Fibroblast of peridontal ligament (primary cell): ENCODE measurements around the gene SEMA6B.
A peak's percentile ranks its signal among the peaks of the same experiment; 100 is the strongest.
"Not testable (repeated sequence)": the region's sequence is repeated elsewhere in the genome, so short reads cannot be mapped to it uniquely, and the experiment has no call there.

Experiments used
- DNase-seq: peaks from one replicate; pipeline ENCODE4 v3.0.0-alpha.2; 2010; ENCODE audit errors: extremely low read depth

Gene SEMA6B

GRCh38 chr19:4571305-4571917 lies 11.9 kb upstream of the SEMA6B start:
- DNase-seq = no peak

DNA sequence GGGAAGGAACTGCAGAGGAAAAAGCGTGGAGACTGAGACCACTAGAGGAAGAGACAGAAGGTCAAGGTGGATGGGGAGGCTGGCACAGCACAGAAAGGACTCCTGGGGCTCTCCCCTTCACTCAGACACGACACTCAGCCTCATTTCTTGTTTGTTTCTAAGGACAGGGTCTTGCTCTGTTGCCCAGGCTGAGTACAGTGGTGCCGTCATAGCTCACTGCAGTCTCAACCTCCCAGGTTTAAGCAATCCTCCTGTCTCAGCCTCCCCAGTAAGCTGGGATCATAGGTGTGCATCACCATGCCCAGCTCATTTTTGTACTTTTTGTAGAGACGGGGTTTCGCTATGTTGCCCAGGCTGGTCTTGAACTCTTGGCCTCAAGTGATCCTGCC lies 11.4 kb upstream of the SEMA6B start:
- DNase-seq = no peak

DNA sequence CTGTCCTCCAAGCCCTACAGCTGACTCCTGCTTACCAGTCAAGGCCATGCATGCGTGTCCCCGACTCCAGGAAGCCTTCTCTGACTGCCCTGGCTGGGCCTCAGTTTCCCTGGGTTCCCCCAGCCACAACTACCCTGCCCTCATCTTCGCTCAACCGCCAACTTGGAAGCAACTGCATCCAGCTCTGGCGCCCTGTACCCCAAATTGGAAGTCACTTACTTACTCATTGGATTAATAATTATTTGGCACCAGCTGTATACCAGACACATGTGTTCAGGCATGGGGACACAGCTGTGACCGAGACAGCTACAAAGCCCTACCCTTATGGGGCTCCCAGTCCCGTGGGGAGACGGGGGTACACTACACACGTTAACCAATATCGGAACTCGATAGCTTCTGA lies 10.9 kb upstream of the SEMA6B start:
- no peak for DNase-seq

GRCh38 chr19:4568886-4569285 lies 9.4 kb upstream of the SEMA6B start:
- DNase-seq = no peak

DNA sequence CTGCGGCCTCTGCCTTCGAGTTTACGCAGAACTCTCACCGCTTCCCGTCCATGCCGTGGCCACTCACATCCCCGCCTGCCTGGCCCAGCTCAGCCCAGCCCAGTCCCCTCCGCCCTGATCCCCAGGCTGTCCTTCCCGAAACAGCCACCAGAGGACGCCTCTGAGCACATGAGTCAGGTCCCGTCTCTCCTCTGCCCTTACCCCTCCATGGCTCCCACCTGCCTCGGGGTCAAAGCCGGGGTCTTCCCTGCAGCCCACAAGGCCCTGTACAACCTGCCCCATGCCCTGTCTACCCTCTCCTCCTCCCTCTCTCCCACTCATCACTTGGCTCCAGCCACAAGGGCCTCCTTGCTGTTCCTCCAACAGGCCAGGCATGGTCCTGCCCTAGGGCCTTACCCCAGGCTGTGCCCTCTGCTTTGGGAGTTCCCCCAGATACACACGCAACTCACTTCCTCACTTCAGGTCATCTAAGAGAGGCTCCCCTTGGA lies 8.1 kb upstream of the SEMA6B start:
- no peak for DNase-seq

DNA sequence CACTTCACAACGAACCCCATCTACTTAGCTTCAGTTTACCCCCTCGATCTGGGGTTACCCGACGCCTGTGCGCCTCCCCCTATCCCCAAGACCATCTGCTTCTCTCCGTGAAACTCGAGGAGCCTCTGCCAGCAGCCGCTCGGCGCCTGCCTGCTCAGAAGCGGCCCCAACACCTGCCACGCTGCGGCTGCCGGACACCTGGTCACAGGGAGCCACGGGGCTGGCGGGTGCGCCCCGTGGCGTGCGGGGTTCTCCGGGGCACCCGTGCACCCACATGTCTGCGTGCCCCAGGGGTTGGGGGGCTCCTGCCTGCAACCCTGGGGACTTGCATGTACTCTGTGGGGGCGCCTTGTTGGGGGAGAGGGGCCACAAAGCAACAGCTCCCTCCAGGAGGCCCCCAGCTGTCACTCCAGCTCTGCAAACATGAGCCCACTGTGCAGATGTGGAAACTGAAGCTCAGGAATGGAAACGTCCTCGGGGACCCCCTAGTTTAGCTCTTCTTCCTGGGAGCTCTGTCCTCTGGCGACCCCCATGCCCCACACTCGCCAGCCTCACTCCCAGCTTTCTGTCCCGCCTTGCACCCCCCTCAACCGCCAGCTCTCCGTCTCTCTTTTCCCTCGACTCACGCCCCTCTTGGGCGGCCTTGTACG lies 7.0 kb upstream of the SEMA6B start:
- no peak for DNase-seq

GRCh38 chr19:4563562-4563961 lies 4.1 kb upstream of the SEMA6B start:
- not testable (repeated sequence) for DNase-seq

DNA sequence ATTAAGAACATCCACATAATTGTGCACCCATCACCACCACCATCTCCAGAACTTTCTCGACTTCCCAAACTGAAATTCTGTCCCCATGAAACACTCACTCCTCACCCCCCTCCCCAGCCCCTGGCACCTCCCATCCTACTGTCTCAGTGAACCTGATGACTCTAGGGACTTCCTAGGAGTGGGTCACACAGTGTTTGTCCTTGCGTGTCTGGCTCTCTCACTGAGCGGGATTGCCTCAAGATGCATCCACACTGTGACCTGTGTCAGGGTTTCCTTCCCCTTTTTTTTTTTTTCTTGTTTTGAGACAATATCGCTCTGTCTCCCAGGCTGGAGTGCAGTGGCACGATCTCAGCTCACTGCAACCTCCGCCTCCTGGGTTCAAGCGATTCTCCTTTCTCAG lies 2.6 kb upstream of the SEMA6B start:
- DNase-seq = not testable (repeated sequence)

GRCh38 chr19:4557971-4558941 lies 1.2 kb downstream of the SEMA6B start:
- peak; percentile 9 for DNase-seq

DNA sequence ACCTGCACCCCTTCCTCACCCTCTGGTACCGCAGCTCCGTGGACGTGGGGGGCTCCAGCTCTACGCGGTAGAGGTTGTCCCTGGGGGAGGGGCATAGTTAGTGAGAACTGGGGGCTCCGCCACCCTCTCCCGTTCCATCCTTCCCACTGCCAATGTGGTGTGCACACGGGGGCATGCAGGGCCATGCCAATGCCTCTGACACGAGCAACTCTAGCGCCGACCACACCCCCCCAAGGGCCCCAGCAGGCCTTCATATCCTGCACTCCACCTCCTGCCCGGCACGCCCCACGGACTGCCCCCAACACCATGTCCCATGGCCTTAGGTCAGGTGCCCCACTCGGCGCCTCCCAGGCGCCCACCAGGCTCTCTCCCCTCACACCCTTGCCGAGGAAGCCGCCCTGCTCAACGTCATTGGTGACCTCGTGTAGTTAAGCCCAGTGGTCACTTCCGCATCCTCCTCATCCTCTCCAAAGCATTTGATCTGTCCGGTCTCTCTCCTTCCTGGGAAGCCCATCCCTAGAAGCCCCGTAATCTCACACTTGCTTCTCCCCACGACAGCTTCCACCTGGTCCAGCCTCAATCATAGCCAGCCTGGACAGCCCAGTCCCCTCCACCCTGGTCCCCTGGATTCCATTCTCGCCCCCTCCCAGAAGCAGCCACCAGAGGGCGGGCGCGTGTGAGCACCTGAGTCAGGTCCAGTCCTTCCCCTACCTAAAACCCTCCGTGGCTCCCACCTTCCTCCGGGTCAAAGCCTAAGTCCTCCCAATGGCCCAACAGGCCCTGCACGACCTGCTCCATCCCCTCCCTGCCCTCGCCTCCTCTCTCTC lies 2.1 kb downstream of the SEMA6B start:
- DNase-seq = no peak

DNA sequence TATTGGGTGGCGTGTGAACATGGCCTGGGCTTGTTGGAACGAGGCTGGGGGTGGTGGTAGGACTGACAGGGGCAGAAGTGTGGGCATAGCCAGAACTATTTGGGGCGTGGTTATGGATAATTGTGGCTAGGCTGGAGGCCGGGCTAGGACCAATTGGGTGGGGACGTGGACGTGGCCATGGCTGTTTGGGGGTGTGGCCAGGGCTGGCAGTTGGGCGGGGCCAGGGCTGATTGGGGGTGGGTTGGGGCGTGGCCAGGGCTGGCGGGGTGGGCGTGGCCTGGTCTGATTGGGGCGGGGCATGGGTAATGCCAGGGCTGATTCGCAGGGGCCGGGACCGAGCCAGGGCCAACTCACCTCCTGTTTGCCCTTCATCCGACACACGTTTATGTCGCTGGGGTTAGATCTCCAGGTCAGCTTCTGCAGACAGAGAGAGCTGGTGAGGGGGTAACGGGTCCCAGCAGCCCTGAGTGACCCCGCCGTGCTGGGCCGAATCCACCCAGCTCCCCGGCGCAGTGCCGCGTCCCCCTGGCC lies 2.8 kb downstream of the SEMA6B start:
- DNase-seq = no peak

DNA sequence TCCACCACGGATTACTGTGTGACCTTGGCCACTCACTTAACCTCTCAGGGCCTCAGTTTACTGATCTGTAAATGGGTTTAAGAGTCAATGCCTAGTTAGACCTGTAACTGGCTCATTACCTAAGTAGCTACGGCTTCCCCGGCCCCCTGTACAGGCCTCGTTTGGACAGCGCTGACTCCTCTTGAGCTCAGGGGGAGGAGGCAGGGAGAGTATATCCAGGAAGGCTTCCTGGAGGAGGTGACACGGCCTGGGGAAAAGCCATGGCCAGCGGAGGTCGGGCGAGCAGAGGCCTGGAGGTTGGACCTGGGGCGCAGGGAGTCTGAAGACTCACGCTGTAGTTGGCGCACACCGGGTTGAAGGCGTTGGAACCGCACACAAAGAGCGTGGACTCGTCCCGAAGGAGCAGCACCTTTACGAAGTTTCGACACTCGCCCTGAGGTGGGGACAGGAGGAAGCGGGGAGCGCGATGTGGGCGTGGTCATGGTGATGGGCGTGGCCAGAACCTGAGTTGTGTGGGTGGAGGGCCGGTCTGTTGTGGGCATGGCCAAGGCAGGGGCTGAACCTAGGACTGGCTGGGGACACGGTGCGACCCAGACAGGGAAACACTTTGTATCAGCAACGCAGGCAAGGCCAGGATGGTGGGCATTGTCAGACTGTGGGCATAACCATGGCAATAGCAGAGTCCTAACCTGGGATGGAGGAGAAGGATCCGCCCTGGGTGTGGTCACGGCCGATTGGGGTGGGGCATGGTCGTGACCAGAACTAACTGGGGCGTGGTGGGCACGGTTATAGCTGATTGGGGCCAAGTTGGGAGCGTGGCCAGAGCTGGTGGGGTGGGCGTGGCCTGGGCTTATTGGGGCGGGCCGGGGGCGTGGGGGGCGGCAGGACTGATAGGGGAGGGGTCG lies 3.6 kb downstream of the SEMA6B start:
- DNase-seq = no peak

- no peak for DNase-seq
These were observed 4.8 kb downstream of the SEMA6B start for GRCh38 chr19:4554717-4555116.

- DNase-seq = no peak
These were observed 5.7 kb downstream of the SEMA6B start for GRCh38 chr19:4553775-4554174.

- DNase-seq = no peak
These were observed 6.3 kb downstream of the SEMA6B start for GRCh38 chr19:4553092-4553695.

DNA sequence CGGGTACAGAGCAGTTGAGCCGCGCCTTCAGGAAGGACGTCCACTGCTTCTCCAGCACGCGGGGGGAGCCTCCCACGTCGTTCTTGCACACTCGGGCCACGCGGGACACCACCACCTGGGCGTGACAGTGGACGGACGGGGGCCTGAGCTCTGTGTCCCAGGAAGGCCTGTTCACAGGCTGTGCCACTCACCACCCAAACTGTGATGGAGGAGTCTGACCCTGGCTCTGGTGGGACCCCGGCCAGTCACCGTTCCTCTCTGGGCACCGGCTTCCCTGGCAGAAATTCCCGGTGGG lies 7.0 kb downstream of the SEMA6B start:
- no peak for DNase-seq

DNA sequence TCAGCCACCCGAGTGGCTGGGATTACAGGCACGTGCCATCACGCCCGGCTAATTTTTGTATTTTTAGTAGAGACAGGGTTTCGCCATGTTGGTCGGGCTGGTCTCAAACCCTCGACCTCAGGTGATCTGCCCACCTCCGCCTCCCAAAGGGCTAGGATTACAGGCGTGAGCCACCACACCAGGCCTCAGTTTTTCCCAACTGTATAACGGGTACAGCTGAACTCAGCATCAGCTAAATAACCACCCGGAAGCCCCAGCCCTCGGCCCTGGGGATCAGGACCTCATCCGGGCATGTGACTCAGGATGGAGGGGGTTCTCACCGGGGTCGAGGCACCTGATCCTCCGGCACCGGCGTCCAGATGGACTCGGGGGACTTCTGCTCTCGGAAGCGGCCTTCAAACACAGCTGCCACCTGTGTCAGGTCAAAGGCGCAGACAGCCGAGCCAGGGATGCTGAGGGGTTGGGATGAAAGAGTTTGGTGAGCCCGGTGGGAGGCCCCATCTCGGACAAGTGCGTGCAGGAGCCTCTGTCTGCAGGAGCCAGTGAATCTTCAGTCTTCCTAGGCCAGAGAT lies 8.9 kb downstream of the SEMA6B start:
- DNase-seq = no peak

DNA sequence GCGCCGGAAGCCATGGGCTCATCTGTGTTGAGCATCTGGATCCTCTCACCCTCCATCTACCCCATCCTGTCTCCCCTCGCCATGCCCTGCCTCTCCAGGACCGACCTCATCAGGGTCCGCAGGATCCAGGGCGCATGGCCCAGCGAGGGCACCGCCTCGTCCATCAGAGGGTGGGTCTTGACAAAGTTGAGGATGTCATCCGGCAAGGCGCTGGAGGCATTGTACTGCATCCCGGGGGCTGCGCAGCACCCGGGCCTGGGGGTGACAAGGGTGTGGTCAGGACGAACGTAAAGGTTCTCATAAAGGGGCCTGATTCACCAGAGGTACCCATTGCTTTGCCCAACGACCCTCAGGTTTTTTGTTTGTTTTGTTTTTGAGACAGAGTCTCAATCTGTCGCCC lies 9.5 kb downstream of the SEMA6B start:
- no peak for DNase-seq

DNA sequence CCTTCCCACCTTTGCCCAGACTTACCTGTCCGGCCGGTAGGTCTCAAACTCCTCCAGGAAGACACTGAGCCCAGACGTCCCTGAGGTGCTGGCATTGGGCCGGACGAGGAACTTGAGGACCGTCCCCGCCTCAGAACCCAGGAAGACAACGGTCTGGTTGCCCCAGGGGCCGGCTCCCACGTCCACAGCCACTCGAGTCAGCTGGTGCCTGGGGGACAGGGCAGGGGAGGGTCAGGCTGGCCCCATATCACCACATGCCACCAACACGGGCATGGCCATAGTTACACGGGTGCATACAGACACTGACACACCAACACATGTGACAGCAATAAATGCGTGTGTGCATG lies 11.3 kb downstream of the SEMA6B start:
- no peak for DNase-seq
